A673 (cell line): ENCODE data around the gene GSKIP. TPM values are rescaled to one million over a fixed set of nuclear protein-coding genes. Genes with fewer than 3 reads are reported as not detected.

Experiments used
- BruUV-seq: library from RNA; stranded (reverse); fragments of 400-500 nt; replicated peaks from 2 replicates; lab custom pipeline; 2021; lab: Mats Ljungman, UMichigan
- CTCF ChIA-PET: fragments of 300-600 bp; sonication (Branson Sonifier 250); formaldehyde crosslinking; loops from one replicate; lab custom pipeline; 2022; ENCODE audit warnings: antibody characterized with exemption; lab: Charles Lee
- POLR2A ChIA-PET: fragments of 300-600 bp; sonication (Branson Sonifier 250); formaldehyde crosslinking; loops from one replicate; lab custom pipeline; 2022; ENCODE audit warnings: antibody characterized with exemption; ENCODE audit not compliant: low non-redundant PET; lab: Charles Lee
- DNase-seq: peaks from one replicate; pipeline ENCODE4 v3.0.0-alpha.2; 2015; ENCODE audit warnings: low spot score
- H3K27ac ChIP-seq: fragments of 200-600 bp; sonication (generic); 2 replicates; pipeline ENCODE4 v1.5.1; 2016; ENCODE audit warnings: mixed run types, low read depth, mild to moderate bottlenecking, mixed read lengths, antibody characterized with exemption, low read length; ENCODE audit not compliant: poor library complexity, severe bottlenecking
- H3K27me3 ChIP-seq: fragments of 200-600 bp; sonication (generic); replicated peaks from 2 replicates; pipeline ENCODE4 v1.6.1; 2017; ENCODE audit warnings: mixed run types, low read depth, mild to moderate bottlenecking, mixed read lengths, antibody characterized with exemption, low read length; ENCODE audit not compliant: insufficient read depth, poor library complexity
- H3K36me3 ChIP-seq: fragments of 200-600 bp; sonication (generic); 2 replicates; pipeline ENCODE4 v1.6.1; 2016; ENCODE audit warnings: mixed run types, mild to moderate bottlenecking, mixed read lengths, antibody characterized with exemption, low read length; ENCODE audit not compliant: insufficient read depth, poor library complexity, severe bottlenecking
- H3K4me1 ChIP-seq: fragments of 200-600 bp; sonication (generic); 2 replicates; pipeline ENCODE4 v1.6.1; 2017; ENCODE audit warnings: mixed run types, mild to moderate bottlenecking, mixed read lengths, antibody characterized with exemption, low read length; ENCODE audit not compliant: insufficient read depth, poor library complexity, severe bottlenecking
- H3K4me3 ChIP-seq: fragments of 200-600 bp; sonication (generic); 2 replicates; pipeline ENCODE4 v1.5.1; 2016; ENCODE audit warnings: low read depth, mixed run types, mild to moderate bottlenecking, mixed read lengths, low read length; ENCODE audit not compliant: poor library complexity, severe bottlenecking
- H3K9me3 ChIP-seq: fragments of 200-600 bp; sonication (generic); 2 replicates; pipeline ENCODE4 v1.6.1; 2016; ENCODE audit warnings: mixed run types, low read depth, mild to moderate bottlenecking, mixed read lengths, antibody characterized with exemption, low read length; ENCODE audit not compliant: poor library complexity, severe bottlenecking
- CTCF ChIP-seq: fragments of 300-800, 200-600 bp; sonication (generic); conservative IDR thresholded peaks from 2 replicates; pipeline ENCODE4 v1.5.1; 2017; ENCODE audit warnings: low read depth, mild to moderate bottlenecking, antibody characterized with exemption, low read length, moderate library complexity, mixed read lengths
- EZH2 ChIP-seq: fragments of 200-600 bp; sonication (generic); IDR thresholded peaks from 2 replicates; pipeline ENCODE4 v1.6.1; 2017; ENCODE audit warnings: borderline replicate concordance, low read depth, mild to moderate bottlenecking, mixed read lengths, antibody characterized with exemption, low read length; ENCODE audit not compliant: poor library complexity, severe bottlenecking
- intact Hi-C: fragments of 100-400 bp; cut with micrococcal nuclease; formaldehyde crosslinking; loops from one replicate; pipeline ENCODE4 v1.10.0; 2022; ENCODE audit not compliant: unreplicated experiment
- total RNA-seq: library from RNA; stranded (reverse); gene quantifications from 2 replicates; pipeline ENCODE4 v1.2.3, GENCODE V29; 2021

GSKIP gene
- total RNA-seq, 1 experiment from 2014 or later = 21.3 TPM

- Histone ChIP-seq H3K9me3 (no peaks in the 10 kb centered on the region), H3K27me3 (no peaks in the 10 kb centered on the region), H3K36me3 (no peaks in the 10 kb centered on the region), H3K4me3 (no peak overlapping the region), H3K4me1 (no peaks in the 10 kb centered on the region), H3K27ac (no peak overlapping the region)
- no peak for TF ChIP-seq EZH2
- no peak for TF ChIP-seq CTCF
- intact Hi-C loops = no loop called here
- CTCF ChIA-PET = no interaction called here
- no TSS peak for BruUV-seq
- POLR2A ChIA-PET = no interaction called here
- DNase-seq = no peak
Measured at GRCh38 chr14:96407935-96408570, 44.7 kb downstream of the GSKIP start.

- Histone ChIP-seq H3K4me3 (no peak overlapping the region), H3K27ac (no peak overlapping the region), H3K9me3 (no peaks in the 10 kb centered on the region), H3K36me3 (no peaks in the 10 kb centered on the region), H3K4me1 (no peaks in the 10 kb centered on the region), H3K27me3 (no peaks in the 10 kb centered on the region)
- POLR2A ChIA-PET = no interaction called here
- intact Hi-C loops = no loop called here
- TF ChIP-seq CTCF (no peak), EZH2 (no peak)
- no peak for DNase-seq
- no TSS peak for BruUV-seq
- CTCF ChIA-PET = no interaction called here
Measured at GRCh38 chr14:96408608-96409007, 45.3 kb downstream of the GSKIP start.

GRCh38 chr14:96409701-96410100, 46.4 kb downstream of the GSKIP start:
- intact Hi-C loops = no loop called here
- H3K4me1 ChIP-seq = no peaks in the 10 kb centered on the region
- no TSS peak for BruUV-seq
- no peaks in the 10 kb centered on the region for H3K27me3 ChIP-seq
- no peaks in the 10 kb centered on the region for H3K36me3 ChIP-seq
- no peak overlapping the region for H3K27ac ChIP-seq
- H3K9me3 ChIP-seq = no peaks in the 10 kb centered on the region
- H3K4me3 ChIP-seq = no peak overlapping the region
- TF ChIP-seq CTCF = no peak
- TF ChIP-seq EZH2 = no peak
- CTCF ChIA-PET = no interaction called here
- DNase-seq = no peak
- POLR2A ChIA-PET = no interaction called here
